Left lobe of liver (tissue), 2 donors: ENCODE measurements around the gene ORM2. TPM values are rescaled to one million over a fixed set of nuclear protein-coding genes. Genes with fewer than 3 reads are reported as not detected.

Experiments used
- ATAC-seq: fragments of 200-7000 bp; cut with Tn5 transposase; one replicate; pipeline ENCODE4 v1.9.1; 2020; ENCODE audit warnings: mild to moderate bottlenecking, moderate library complexity
- DNase-seq: peaks from one replicate; pipeline ENCODE4 v3.0.0-alpha.2; 2020; ENCODE audit warnings: low spot score
- total RNA-seq: library from RNA; stranded (reverse); gene quantifications from one replicate; pipeline ENCODE4 v1.2.1, GENCODE V29; 2021
- donor health status: DM: no; HTN: no; CAD: no; lungs with moderate emphysema.
- donor health status: DM: no; HTN: yes; CAD: no.

ORM2 gene
- total RNA-seq, 1 donor from 2014 or later = 4,103 TPM

DNA sequence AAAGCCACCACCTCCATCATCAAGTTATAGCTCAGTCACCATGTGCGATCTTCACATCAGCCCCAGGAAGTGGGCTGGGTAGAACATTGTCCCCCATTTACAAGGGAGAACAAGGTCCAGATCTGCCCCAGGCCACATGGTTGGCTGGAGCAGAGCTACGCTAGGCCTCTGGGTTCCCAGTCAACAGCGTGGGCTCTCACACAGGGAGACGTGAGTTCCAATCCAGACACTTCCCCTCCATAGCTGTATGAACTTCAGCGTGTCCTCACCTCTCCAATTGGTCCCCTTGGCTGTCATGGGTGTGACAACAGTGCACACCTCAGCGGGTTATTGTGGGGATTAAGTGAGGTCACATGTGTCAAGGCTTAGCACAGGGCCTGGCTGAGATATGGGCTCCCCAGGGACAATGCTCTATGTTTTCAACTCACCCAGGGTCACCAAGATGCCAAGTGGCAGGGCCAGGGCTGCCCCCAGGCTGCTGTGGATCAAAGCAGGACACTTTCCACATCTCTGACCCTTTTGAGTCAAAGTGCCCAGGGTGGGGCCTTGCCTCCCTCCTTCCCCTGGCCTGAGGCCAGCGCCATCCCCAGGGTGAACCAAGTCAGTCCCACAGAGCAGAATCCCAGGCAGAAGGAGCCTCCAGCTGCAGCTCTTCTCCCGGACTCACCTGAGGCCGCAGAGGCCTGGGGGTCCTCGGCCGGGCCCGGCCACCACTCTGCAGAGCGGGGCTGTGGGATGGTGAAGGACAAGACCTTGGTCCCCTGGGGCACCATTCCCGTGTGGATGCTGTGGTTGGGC lies 38.3 kb downstream of the ORM2 start:
- ATAC-seq (no peak), DNase-seq (no peak)

DNA sequence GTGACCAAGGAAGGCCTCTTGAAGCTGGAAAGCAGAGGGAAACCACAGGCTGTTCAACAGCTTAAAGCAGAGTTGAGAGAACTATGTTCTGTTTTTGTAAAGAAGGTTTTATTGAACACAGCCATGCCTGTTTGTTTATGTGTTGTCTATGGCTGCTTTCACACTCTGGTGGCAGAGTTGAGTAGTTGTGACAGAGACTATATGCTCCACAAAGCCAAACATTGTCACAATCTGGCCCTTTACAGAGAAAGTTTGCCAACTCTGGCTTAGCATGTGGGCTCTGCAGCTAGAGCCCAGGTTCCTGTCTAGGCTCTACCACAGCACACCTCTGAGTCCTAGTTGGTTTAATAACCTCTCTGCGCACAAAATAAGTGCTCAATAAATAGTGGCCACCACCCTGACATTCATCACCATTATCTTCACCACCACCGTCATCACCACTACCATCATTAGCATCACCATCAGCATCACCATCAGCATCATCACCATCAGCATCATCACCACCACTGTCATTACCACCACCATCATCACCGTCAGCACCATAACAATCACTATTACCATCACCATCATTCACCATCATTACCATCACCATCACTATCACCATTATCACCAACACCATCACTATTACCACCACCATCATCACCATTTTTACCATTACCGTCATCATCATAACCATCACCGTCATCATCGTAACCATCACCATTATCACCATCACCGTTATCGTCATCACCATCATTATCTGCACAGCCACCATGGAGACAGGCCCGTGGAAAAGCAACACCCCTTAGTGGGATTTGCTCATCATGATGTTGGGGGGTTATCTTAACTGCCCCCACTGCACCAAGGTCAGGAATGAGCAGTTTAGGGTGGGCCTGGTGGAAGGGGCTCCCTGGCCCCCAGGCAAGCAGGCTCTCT lies 39.8 kb downstream of the ORM2 start:
- DNase-seq = no peak
- no peak for ATAC-seq

DNA sequence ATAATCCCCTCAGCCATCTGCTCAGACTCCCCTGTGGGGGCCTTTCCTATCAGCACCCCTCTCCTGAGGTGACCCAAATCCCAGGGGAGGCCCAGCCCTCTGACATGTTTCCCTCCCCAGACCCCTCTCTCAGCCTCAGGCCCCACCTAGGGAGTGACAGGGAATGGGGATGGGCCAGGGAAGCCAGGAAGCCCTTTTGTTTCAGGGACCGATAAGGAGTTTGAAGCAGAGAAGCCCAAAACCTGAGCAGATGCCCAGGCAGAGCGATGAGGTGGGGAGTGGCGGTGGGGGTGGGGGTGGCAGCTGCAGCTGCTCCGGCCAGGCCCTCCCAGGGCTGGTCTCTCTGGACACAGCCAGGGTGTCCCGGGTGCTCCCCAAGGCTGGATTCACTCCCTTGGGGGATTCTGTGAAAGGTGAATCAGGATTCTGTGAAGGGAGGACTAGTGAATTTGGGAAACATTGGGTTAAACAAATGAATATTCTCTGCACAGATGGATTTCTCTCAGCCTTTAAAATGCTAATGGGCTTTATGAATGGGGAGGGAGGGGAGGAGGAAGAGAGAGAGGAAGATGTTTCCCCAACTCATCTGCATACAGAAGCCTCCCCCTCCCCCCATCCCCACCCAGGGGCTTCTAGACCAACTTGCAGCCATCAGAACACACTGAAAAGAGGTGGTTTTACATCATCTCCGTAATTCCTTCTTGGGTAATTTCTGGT lies 40.7 kb downstream of the ORM2 start:
- ATAC-seq (no peak), DNase-seq (no peak)

DNA sequence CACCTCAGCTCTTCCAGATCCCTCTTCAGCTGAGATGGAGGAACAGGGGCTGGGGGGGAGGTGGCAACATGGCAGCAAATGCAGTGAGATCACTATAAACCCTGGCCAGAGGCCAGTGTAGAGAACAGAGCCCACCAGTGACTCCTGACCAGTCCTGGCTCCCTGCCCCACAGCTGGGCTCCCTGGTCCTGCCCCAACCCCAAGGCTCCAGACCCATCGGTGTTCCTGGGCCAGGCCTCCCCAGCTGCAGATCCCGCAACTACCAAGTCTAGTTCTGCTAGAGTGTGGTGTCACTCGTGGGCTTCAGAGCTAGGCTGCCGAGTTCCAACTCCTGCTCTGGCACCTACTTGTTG lies 41.3 kb downstream of the ORM2 start:
- no peak for DNase-seq
- no peak for ATAC-seq

DNA sequence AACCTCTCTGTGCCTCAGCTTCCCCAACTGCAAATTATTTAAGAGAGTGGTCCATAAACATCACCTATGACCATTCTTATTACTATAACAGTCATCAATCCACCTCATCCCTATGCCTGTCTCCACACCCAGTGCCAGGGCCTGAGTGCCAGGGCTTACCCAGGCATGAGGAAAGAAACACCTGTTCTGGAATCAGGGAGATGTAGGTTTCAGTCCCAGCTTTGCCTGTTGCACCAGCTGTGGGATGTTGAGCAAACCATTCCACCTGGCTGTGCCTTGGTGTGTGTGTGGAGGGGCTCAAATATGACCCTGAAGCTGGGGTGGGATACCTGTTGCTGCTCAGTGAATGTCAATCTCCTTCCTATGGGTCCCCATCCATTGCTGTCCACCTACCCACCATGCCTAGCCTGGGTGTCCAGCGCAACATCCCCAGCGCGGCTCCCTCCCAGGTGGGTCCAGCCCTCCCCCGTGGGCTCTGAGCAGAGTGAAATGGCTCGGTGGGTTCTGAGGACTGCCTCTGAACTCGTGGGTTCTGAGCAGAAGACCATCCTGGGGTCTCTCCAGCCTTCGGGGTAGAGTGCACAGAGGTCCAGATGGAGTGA lies 41.8 kb downstream of the ORM2 start:
- DNase-seq (no peak), ATAC-seq (no peak)

DNA sequence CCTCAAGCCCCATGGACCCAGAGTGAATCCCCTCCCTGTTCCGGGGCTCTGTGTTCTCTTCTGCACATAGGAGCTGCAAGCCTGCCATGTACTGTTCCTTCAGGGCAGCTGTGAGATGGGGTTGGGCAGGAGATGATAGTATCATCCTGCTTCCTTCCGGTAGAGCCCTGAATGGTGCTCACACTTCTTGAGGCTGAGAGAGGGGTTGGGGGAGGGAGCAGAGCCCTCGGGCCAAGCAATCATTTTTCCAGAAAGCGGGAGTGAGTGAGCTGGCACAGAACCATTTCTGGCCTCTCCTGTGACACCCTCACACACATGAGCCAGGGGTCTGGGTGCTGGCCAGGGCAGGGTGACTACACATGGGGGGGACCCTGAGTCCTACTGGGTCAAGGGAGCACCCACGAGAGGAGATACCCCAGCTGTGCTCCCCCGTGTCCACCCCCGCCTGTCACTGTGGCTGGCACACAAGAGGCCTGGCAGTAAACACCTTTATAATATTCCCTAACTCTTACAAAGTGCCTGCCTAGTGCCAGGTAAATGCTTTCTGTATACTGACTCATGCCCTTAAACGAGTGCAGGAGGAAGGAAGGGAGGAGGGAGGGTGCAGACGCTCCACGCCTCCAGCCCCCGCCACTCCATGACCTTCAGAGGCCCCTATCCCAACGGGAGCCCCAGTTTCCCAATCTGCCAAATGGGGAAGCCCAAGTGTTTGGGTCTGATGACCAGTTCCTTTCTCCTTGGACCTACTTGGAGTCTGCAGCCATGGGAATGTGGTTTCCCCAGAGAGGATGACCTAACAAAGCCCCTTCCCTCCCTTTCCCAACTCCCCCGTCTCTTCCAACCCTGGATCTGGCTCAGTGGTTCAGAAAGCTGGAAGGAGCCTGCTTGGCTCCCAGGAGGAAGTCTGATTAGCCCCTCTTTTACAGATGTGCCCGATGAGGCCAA lies 42.6 kb downstream of the ORM2 start:
- peak; percentile 36 for ATAC-seq
- no peak for DNase-seq

DNA sequence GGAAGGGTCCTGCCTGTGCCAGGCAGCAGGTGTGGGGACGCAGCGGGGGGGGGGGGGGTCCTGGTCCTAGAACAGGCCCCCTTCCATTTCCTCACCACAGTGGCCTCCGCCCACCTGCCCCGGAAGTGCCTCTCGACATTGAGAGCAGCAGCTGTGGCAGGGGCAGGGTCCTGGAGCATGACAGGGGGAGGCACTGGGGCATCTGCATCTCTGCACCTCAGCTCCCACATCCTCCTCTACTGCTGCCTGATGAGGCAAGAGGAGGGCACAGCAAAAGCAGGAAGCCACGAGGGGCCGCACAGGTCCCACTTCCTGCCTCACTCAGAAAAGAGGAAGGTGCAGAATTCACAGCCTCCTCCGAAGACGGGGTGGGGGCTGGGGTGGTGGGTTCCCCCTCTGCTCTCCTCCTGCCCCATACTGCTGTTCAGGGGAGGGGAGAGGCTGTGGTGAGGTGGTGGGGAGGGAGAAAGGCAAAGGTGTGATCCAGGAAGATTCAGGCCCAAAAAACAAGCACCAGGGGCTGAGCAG lies 43.3 kb downstream of the ORM2 start:
- ATAC-seq (peak; percentile 53), DNase-seq (peak; percentile 66)

DNA sequence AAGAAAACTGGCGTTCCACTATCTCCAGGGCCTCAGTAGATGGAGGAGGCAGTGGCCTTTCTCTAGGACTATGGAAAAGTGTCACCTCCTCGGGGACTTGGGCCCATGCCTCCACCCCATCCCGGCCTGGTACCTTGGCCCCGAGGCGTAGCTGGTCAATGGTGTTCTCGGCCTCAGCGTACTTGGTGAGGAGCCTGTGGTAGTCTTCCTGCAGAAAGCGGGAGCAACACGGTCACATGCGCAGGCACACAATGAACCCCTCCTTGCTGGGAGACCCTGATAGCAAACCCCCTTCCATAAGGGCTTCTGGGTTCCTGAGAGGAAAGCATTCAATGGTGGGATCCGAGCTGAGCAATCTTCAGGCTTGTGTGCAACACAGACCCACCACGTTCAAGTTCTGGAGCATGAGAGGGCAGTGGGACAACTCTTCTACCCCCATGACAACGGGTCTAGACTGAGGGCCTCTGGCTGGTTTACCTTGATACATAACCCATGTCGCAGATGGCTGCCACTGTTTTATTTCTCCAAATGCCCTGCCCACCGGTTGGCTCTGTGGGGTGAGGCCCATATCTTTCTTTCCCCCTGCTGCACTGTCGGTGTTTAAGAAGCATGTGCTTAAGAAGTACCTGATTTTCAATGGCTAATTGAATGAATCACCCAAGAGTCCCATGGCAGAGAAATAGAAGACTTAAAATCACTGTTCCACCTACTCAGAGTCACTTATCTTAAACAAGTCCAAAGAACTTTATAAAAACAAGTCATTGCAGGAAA lies 44.5 kb downstream of the ORM2 start:
- no peak for ATAC-seq
- no peak for DNase-seq

DNA sequence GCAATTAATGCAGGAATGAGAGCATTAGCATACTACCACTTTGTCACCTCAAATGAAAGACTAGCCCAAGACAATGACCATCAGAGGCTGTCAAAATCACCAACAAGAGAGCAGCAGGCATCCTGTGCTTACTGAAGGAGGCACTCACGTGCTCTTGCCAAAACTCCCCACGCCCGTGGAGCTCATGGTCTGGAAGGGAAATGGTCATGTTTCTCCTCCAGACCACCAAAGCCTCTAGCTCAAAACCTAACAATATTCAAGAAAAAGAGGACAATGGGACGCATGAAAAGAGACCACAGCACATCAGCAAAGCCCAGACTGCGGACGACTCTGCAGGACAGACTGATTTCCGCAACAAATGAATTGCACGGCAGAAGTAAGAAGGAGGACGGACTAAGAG lies 45.3 kb downstream of the ORM2 start:
- no peak for ATAC-seq
- no peak for DNase-seq

DNA sequence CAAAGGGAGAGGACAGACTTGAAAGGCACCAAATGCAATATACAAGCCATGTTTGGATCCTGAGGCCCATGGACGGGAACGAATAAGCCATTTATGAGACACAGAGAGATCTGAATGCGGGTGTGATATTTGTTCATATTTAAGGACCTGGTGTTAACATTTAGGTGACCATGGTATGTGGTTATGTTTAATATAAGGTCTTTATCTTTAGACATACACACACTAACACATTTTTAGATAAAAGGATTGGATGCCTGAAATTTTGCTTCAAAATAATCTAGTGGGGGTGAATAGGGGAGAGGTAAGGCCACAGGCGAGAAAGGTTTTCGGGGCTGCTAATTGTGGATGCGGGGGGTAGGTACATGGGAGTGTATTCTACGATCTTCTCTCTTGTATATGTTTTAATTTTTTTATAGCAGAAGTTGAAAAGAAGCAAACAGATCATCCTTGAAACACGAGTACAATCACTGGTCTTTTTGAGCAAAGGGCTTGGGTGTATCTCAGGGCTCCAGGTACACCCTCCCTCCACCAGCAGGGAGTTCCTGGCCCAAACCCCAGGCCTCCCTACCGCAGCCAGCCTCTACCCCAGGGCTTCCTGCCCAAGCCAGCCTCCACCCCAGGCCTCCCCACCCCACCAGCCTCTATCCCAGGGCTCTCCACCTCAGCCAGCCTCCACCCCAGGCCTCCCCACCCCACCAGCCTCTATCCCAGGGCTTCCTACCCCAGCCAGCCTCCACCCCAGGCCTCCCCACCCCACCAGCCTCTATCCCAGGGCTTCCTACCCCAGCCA lies 45.9 kb downstream of the ORM2 start:
- DNase-seq (no peak), ATAC-seq (no peak)

DNA sequence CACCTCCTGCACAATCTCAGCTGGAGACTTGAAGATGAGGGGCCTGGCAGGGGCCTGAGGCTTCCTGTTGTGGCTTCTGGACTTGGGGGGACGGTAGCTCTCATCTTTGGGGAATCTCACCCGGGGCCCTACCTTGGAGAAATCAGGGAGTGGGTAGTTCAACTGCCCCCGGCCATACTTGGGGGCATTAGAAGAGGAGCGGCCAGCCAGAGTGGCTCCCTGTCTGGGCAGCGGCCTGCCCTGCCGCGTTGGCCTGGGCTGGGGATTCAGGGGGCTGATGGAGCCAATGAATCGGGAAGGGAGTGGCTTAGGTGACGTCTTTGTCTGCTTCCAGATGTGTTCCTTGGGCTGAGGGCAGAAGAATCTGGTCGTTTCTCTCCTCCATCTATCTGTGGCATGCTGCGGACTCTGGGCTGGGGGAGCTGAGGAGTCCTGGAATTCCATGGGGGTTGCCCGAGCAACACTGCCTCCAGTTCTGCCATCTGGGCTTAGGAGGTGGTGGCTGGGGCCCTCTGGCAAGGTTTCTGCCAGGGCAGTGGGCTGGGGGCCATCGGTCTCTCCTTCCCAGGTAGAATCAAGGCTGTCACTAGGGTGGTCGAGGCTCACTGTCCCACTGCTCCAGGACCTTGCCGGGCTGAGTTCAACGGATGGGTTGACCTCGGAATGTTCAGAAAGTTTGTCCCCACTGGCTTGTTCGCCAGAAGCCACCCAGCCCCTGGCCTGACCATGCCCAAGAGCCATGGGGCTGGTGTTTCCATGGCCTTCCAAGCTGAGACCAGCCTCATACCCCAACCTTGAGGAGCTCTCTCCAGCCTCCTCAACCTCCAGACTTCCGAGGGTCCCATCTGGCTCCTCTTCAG lies 47.1 kb downstream of the ORM2 start:
- DNase-seq = no peak
- no peak for ATAC-seq

DNA sequence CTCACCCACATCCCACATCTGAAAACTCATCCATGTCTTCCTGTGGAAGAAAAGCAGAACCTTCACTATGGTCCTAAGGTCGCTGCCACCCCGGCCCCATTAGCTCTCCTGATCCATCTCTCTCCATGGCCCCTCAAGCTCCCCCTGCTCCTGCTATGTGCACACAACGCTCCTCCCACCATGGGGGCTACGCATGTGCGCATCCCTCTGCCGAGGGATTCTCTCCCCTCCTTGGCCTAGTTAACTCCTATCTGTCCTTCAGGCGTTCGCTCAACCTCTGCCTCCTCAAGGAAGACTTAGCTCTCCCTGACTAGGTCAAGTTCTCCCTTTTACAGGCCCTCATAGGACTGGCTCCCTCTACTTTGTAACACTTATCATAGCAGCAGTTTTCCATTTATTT lies 48.3 kb downstream of the ORM2 start:
- ATAC-seq = no peak
- DNase-seq = no peak

DNA sequence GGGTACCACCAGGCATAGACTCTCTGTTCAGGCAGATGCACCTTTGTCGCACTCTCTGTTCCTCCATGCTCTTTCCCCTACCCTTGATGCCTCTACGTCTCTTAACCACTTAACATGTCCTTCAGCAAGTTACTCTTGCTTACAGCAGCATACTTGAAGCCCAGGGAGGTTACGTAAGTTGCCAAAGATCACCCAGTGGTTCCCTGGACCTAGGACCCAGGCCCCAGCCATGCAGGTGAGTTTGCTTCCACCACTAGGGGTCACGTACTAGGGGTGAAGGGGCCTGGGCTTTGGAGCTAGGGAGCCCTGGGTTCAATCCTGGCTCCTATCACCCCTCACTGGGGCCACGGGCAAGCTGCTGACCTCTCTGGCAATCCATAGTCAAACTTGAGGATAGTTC lies 49.2 kb downstream of the ORM2 start:
- ATAC-seq (no peak), DNase-seq (no peak)
